ENCODE data around the gene RRAGC. TPM values are rescaled to one million over a fixed set of nuclear protein-coding genes. Genes with fewer than 3 reads are reported as not detected.
"Not testable (repeated sequence)": the region's sequence is repeated elsewhere in the genome, so short reads cannot be mapped to it uniquely, and the experiment has no call there.

The RRAGC gene
- total RNA-seq, 1 donor from 2014 or later = 43.9 TPM

DNA sequence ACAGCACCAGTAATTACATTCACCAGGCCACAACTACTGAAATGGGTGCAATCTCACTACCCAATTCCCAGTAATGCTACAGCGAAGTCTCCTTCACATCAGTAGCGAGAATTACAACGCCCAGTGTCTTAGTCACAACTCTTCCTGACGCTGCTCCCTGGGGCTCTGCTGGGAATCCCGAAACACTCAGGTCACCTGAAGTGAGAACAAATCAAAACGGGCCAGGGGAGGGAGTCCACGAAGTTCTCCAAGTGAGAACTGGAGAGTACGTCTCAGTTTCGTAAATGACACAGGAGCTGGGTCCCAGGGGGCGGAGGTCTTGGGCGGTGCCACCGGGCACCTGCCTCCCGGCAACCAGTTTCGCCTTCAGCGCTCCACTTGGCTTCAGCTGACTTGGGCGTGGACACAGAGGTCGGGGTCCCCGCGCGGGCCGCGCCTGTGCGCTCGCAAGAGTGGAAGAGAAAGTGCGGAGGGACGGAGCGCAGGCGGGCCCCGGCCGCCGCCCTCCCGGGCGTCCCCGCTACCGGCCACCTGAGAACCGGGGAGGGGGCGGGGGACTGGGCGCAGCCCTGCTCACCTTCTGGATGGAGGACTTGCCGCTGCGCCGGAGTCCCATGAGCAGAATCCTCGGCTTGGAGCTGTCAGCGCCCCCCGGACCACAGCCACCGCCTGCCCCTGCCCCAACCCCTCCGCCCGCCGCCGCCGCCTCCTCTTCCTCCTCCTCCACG lies 575 bp downstream of the RRAGC start:
- no peak for DNase-seq (ENCODE audit: extremely low read depth, low read depth, low spot score)

DNA sequence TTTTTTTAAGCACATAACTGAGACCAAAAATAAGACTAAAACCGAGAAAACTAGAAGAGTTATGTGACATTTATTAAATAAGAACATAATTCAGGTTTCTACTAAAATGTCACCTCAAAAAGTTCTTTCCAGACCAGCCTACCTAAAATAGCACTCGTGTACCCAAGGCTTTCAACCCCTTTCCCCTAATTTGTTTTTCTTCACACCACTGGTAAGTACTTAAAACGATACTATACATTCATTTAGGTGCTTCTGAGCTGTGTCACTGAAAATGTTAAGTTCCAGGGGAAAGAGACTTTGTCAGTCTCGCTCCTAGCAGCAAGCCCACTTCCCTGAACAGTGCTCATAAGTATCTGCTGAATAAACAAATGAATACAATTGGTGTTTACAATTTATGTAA lies 6.8 kb downstream of the RRAGC start:
- no peak for DNase-seq (ENCODE audit: extremely low read depth, low read depth, low spot score)

DNA sequence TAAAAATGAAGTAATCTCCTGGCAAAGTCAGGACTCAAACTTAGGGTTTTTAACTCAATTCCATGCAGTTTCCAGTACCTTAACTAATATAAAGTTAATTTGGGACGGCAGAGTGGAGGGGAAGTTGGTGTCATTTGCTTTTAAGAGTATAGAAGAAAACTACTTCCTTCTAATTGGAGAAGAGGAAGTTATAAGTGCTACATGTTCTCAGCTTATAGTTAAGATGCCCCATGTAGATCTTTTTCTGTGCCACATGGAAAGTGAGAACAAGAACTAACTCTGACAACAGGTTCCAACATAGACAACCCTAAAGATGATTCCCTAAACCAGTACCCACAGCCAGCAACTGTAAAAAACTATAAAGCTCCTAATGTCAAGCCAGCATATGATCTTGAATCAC lies 11.5 kb downstream of the RRAGC start:
- no peak for DNase-seq (ENCODE audit: extremely low read depth, low read depth, low spot score)

DNA sequence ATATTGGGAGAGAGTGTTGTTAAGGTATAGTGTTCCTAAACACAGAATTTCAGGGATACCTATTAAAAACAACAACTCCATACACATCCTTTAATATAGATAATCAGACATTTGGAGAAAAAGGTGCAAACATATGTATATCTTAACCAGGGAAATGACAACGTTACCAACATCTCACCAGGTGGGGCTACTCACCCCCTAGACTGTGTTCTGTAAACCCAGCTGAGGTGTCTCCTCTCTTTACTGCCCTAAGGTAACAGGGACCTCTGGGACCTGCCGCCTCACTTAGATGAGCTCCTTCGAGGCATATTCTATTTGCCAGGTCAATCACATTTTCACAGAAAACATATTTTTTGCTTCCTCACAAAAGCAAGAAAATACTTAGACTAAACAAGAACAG lies 13.4 kb downstream of the RRAGC start:
- DNase-seq (ENCODE audit: extremely low read depth, low read depth, low spot score) = no peak

DNA sequence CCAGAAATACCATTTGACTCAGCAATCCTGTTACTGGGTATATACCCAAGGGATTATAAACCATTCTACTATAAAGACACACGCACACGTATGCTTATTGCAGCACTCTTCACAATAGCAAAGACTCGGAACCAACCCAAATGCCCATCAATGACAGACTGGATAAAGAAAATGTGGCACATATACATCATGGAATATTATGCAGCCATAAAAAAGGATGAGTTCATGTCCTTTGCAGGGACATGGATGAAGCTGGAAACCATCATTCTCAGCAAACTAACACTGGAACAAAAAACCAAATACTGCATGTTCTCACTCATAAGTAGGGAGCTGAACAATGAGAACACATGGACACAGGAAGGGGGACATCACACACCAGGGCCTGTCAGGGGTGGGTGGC lies 14.5 kb downstream of the RRAGC start:
- not testable (repeated sequence) for DNase-seq (ENCODE audit: extremely low read depth, low read depth, low spot score)

DNA sequence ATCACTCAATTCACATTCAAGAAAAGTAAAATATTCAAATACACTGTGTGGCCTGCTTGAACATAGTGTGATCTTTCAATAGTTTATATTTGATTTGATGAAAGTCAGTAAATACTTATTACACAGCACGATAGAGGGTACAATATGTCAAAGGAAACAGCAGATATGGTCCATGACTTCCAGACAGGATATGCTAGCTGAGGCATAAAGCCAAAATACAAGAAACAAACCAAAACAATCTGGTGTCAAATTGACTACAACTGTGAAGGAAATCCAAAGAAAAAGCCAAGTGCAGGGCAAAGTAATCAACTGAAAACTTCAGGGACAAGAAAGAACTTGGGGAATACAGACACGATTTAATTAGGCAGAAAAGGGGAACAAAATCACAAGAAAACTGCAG lies 19.3 kb downstream of the RRAGC start:
- no peak for DNase-seq (ENCODE audit: extremely low read depth, low read depth, low spot score)

DNA sequence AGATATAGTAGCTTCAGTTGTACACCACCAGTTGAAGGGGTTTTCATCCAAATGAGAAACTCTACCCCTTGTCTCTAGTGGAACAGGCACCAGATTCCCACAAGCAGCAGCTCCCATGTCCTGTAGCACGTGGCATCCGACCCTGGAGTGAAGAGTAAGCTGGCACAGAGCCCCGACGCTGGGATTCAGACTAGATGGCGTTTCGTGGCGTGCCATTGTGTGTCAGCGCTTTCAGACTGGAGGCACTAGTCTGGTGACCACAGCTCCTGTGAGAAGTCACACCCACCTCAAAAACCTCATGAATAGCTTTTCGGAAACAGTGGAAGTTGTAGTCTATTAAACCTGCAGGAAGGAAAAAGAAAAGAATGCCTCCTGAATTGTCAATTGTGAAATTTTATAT lies 20.2 kb downstream of the RRAGC start:
- no peak for DNase-seq (ENCODE audit: extremely low read depth, low read depth, low spot score)

DNA sequence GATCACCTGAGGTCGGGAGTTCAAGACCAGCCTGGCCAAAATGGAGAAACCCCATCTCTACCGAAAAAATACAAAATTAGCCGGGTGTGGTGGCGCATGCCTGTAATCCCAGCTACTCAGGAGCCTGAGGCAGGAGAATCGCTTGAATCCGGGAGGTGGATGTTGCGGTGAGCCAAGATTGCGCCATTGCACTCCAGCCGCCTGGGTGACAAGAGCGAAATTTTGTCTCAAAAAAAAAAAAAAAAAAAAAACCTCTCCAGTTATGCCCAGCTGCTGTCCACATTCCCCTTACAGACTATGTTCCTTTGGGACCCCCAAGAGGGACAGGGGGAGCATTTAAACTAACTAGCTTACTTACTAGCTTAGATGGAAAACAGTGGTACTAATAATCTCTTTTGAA lies 23.3 kb downstream of the RRAGC start:
- DNase-seq (ENCODE audit: extremely low read depth, low read depth, low spot score) = not testable (repeated sequence)

DNA sequence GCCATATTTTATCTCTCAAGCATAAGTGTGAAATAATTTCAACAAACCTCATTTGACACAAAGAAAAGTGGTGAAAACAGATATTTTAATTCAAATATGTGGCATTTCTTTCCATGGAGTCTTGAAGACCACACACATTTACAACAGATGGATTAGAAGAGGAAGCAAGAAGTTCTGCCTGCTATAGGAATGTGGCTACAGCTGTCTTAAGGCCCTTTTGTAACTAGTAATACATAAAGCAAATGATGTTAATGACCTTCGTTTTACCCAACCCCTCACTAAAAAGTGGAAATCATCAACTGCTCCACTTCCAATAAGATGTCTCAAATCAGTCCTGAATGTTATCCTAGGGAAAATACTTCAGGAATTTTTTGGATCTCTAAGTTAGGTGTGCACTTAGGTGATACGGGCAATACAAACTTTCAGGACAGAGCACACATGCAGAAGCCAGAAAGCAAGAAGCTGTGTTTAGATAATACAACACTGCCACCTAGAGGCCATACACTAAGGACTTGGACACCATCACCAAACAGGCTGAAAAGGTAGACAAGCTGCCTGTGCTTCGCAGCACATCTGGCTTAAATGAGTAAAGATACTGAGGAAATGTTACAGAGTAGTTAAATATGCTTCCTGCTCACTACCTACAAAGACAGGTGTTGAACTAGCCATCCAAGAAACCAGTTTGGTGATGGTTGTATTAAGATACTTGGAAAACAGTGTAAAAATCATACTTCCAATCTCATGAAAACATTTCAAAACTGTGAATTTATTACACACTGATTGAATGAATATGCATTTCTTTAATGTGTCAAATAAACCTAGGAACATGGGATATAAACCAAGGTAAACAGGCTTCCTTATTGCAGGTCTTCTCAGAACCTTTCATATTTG lies 24.4 kb downstream of the RRAGC start:
- DNase-seq (ENCODE audit: extremely low read depth, low read depth, low spot score) = peak; percentile 77

DNA sequence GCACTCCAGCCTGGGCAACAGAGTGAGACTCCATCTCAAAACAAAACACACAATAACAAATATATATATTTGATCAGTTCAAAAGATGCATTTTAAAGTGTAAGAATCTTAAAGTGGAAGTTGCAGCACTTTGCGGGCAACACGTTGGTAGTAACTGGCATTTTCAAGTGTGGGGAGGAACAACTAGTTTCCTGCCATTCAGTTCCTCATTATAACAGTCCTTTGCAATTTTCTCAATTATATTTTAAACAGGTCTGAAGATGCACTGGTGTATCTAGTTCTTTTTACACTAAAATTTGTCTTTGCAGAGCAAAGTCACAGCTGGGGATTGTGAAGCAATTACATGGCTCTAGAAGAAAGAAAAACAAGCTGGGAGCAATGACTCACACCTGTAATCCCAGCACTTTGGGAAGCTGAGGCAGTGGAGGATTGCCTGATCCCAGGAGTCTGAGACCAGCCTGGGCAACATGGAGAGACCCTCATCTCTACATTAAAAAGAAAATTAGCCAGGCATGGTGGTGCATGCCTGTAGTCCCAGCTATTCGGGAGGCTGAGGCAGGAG lies 25.3 kb downstream of the RRAGC start:
- DNase-seq (ENCODE audit: extremely low read depth, low read depth, low spot score) = no peak

DNA sequence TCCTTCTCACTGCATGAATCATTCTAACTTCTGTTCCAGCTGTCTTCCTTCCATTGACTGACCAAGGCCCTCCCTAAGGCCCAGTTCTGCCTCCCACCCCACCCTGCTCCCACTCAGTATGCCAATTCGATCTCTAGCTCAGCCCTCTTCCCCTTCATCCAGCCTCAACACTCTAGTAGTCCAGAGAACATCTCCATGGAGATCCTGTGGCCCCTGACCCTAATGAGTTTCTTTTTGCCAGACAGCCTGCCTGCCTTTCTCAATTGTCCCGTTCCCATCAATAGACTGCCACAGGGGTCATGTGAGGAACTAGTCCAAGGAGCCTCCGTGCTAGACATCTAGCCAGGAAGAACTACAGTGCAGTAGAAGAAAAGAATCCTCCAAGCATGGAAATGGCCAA lies 26.4 kb downstream of the RRAGC start:
- no peak for DNase-seq (ENCODE audit: extremely low read depth, low read depth, low spot score)

DNA sequence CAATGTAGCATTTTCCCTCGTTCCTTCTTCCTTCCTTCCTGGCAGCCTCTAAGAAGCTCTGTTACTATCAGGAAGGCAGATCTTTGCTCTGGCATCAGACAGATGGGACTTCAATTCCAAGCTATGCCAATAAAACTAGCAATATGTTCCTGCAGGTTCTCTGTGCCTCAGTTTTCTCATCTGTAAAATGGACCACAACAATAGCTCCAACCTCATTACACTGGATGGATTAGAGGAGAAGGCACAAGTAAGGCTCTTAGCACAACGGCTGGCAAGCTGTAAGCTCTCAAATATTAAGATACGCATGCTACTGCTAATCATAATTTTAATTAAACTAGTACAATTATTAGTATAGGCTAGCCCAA lies 27.2 kb downstream of the RRAGC start:
- DNase-seq (ENCODE audit: extremely low read depth, low read depth, low spot score) = no peak

DNA sequence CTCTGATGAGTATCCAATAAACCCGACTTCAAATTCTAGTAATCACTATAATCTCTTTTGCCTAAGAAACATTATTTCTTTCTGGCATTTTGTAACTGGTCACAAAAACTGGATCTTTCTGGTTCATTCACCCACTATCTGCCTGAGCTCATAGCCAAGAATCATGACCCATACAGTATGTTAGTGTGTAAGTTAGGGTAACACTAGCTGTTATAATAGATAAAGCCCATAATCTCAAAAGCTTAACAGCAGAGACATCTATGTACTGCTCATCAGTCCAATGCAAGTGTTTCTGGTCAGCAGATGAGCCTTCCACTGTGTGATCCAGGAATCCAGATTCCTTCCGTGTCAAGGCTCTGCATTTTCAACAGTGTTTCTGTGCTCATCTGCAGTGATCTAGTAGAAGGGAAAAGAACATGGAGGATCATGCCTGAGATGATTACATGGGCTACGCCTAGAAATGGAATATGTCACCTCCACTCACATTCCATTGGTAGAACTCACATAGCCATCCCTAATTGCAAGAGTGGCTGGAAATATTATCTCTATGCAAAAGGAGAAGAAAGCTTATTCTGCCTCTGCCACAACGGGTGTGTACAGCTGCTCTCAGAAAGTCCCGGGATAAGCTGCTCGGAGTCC lies 27.7 kb downstream of the RRAGC start:
- no peak for DNase-seq (ENCODE audit: extremely low read depth, low read depth, low spot score)

DNA sequence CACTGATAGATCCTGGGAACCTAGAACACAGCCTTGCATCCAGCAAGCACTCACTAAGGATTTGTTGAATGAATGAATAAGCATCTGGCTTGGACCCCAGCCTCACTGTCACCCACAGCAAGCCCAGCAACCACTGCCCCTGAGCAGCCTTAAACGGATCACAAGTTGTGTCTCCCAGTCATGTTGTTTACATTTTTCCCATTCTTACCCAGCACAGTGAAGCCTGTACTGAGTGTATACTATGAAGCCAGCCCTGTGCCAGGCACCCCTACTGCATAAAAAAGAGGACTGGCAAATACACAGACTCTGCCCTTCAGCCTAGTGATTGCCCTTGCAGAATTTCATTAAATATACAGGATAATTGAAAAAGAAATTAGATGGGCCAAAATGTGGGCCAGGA lies 30.2 kb downstream of the RRAGC start:
- DNase-seq (ENCODE audit: extremely low read depth, low read depth, low spot score) = no peak

DNA sequence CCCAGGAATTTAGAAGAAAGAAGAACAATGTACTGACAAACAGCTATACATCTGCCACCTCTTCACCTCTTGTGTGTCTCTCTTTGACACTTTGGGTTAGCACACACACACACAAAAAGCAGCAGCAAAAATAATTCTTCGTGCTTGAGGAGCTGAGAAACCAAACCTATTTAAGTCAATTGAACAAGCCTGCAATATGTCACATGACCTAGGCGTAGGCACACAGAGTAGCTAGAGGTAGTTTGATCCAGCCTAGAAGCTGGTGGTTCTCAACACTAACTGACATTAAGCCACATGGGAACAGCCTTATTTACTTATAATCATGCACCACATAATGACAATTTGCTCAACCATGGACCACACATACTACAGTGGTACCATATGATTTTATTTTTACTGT lies 32.3 kb downstream of the RRAGC start:
- DNase-seq (ENCODE audit: extremely low read depth, low read depth, low spot score) = no peak

DNA sequence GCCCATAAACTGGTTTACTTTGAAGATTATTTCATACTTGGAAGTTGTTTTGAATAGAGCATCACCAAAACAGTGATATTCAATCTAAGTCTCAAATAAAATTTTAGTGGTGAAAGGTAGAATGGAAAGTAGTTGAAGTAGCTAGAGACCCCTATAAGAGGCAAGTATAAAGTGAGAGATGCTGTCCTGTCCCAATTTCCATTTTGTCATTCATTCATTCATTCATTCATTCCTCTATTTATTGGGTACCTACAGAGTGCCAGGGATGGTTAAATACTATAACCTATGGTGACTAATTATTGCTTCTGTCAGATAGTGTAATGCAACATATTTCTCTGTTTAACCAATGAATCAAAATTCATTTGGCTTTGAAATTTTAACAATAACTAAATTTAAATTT lies 32.7 kb downstream of the RRAGC start:
- DNase-seq (ENCODE audit: extremely low read depth, low read depth, low spot score) = no peak

DNA sequence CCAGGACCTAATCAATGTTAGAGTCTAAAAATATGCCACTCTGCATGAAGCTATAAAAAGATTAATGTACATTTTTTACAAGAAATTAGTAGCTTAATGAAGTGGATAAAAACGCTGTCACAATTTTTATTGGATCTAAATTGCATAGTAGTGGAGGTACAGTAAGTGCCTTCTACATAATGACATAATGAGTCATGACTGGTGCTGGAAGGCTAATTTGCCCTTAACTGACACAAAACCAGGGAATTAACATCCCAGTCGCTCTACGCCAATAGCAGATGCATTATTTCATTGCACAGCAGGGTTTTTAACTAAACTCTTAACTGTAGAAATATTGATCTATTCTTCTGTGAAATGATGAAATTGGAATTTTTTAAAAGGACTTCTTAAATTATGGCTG lies 33.3 kb downstream of the RRAGC start:
- DNase-seq (ENCODE audit: extremely low read depth, low read depth, low spot score) = no peak

DNA sequence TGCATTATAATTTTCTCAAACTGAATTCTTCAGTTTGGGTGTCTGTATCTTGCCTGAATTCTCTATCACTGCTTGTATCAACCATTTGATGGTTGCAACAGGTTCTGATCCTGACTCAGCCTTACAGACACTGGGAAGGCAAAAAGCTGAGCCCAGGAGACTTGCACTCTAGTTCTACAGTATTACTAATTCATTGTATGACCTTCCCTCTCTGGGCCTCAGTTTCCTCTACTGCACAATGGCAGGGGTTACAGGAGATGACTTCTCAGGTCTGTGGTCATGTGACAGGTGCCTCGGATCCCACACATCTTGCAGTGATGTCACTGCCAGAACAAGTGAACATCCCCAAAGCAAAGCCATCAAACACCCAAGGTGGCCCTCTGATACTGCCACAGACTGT lies 38.7 kb downstream of the RRAGC start:
- no peak for DNase-seq (ENCODE audit: extremely low read depth, low read depth, low spot score)

DNA sequence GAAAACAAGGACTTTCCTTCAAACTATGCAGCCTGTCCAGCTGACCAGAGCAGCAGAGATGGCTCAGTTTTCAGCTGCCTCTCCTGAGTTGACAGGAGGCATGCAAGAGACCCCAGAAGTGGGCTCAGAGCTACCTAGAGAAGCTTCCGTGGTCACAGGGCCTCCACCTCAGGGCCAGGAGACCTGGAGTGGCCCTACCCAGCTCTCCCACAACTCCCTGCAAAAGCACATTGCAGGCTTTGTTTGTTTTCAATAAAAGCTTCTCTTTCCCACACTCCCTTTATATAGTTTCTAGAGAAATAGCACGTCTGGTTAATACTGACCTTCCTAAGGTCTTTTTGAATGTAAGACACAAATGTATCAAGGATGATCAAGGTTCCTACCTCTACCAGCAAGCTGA lies 40.1 kb downstream of the RRAGC start:
- no peak for DNase-seq (ENCODE audit: extremely low read depth, low read depth, low spot score)

DNA sequence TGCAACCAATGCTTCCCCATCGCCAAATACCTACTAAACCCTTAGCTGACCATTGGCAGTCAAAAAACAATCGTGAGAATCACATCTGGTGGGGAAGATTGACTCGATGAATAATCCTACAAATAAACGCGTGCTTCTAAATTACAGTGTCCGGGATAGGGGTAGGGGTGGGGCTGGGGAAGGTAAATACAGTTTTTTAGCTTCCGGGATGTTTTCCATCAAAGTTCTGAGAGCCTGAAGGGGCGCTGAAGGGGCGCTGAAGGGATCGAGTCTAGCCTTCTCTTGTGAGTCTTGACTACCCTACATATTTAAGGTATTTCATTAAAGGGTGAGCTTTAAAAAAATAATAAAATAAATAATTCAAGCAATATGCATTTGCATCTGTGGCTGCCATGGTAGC lies 40.5 kb downstream of the RRAGC start:
- no peak for DNase-seq (ENCODE audit: extremely low read depth, low read depth, low spot score)

DNA sequence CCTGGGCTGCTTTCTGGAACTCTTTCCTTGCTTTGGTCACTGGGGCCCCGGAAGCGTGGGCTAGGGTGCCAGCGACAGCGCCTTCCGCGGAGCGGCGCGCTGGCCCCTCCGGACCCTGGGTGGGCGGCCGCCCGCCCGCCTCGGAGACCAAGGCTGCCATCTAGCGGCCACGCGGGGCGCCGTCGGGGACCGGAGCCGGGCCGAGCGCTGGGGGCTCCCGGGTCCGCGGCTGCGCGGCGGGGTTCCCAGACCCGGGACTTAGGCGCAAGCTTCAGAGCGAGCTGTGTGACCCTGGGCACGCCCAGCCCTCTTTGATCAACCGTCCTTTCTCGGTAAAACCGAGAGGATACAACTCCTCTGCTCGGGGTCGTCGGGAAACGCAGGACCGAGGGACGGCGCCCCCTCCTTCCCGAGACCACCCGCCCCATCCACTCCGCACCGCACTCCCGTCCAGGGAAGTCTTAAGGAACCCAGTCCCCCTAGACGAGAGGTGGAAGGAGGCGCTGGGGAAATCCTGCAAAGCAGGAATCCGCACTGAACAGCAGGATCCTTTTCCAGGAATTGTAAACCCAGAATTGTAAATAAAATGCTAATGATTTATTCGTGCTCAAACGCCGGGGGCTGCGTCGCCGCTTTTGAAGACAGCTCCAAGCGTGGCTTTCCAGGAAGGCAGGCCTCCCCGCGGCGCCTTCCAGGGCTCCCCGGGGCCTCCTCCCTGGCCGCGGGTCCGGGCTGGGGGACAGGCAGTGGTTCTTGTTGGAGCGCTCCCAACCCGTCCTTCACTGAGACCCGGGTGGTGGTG lies 41.2 kb downstream of the RRAGC start:
- DNase-seq (ENCODE audit: extremely low read depth, low read depth, low spot score) = no peak

All from glomerular endothelial cell (primary cell).